GM23338 (cell line): Measurements from ENCODE around the gene FOXP1. TPM values are rescaled to one million over a fixed set of nuclear protein-coding genes. Genes with fewer than 3 reads are reported as not detected.

ENCODE experiments used
- ATAC-seq: fragments of 200-7000 bp; cut with Tn5 transposase; 3 replicates; pipeline ENCODE4 v1.9.1; 2020
- DNase-seq: peaks from one replicate; pipeline ENCODE4 v3.0.0-alpha.2; 2015; ENCODE audit warnings: low spot score
- H2AFZ ChIP-seq: fragments of 200-600 bp; sonication (generic); 2 replicates; pipeline ENCODE4 v1.8.0; 2016; ENCODE audit warnings: antibody characterized with exemption, mild to moderate bottlenecking, moderate library complexity
- H3F3A ChIP-seq: fragments of 200-600 bp; sonication (generic); replicated peaks from 2 replicates; pipeline ENCODE4 v1.8.0; 2017; ENCODE audit warnings: antibody characterized with exemption, mixed run types, low read depth
- H3K27ac ChIP-seq: fragments of 200-600 bp; sonication (generic); 2 replicates; pipeline ENCODE4 v1.6.1; 2016; ENCODE audit warnings: low read depth
- H3K27me3 ChIP-seq: fragments of 200-600 bp; sonication (generic); 2 replicates; pipeline ENCODE4 v1.8.0; 2016; ENCODE audit warnings: mild to moderate bottlenecking, mixed run types, moderate library complexity; ENCODE audit not compliant: insufficient read depth
- H3K36me3 ChIP-seq: fragments of 200-600 bp; sonication (generic); 2 replicates; pipeline ENCODE4 v1.8.0; 2016; ENCODE audit warnings: mild to moderate bottlenecking; ENCODE audit not compliant: insufficient read depth
- H3K4me1 ChIP-seq: fragments of 200-600 bp; sonication (generic); 2 replicates; pipeline ENCODE4 v1.8.0; 2016; ENCODE audit warnings: mild to moderate bottlenecking, moderate library complexity; ENCODE audit not compliant: insufficient read depth
- H3K4me2 ChIP-seq: fragments of 200-600 bp; sonication (generic); 2 replicates; pipeline ENCODE4 v1.7.1; 2017; ENCODE audit warnings: mixed run types
- H3K4me3 ChIP-seq: fragments of 200-600 bp; sonication (generic); 2 replicates; pipeline ENCODE4 v1.6.1; 2016; ENCODE audit warnings: mixed run types
- H3K79me2 ChIP-seq: fragments of 200-600 bp; sonication (generic); replicated peaks from 2 replicates; pipeline ENCODE4 v1.8.0; 2017; ENCODE audit warnings: mild to moderate bottlenecking; ENCODE audit not compliant: insufficient read depth
- H3K9me2 ChIP-seq: fragments of 200-600 bp; sonication (generic); 2 replicates; pipeline ENCODE4 v1.8.0; 2017; ENCODE audit not compliant: insufficient read depth
- H4K20me1 ChIP-seq: fragments of 200-600 bp; sonication (generic); replicated peaks from 2 replicates; pipeline ENCODE4 v1.8.0; 2017; ENCODE audit warnings: mild to moderate bottlenecking; ENCODE audit not compliant: insufficient read depth
- H3K27ac Mint-ChIP-seq: 2 replicates; pipeline ENCODE4 v1.8.0; 2020; ENCODE audit warnings: inconsistent platforms, mild to moderate bottlenecking, moderate library complexity, mixed read lengths
- H3K27me3 Mint-ChIP-seq: 3 replicates; pipeline ENCODE4 v1.8.0; 2022; ENCODE audit warnings: low read depth, mild to moderate bottlenecking, moderate library complexity, mixed read lengths, inconsistent platforms; ENCODE audit not compliant: insufficient read depth, poor library complexity
- H3K36me3 Mint-ChIP-seq: 3 replicates; pipeline ENCODE4 v1.8.0; 2021; ENCODE audit warnings: low read depth, mild to moderate bottlenecking, inconsistent platforms, moderate library complexity, mixed read lengths
- H3K4me1 Mint-ChIP-seq: 3 replicates; pipeline ENCODE4 v1.8.0; 2020; ENCODE audit warnings: mild to moderate bottlenecking, inconsistent platforms, mixed read lengths
- H3K4me3 Mint-ChIP-seq: 3 replicates; pipeline ENCODE4 v1.8.0; 2021; ENCODE audit warnings: moderate library complexity, mild to moderate bottlenecking, inconsistent platforms, mixed read lengths
- H3K9me3 Mint-ChIP-seq: 3 replicates; pipeline ENCODE4 v1.8.0; 2020; ENCODE audit warnings: moderate library complexity, mild to moderate bottlenecking, inconsistent platforms, mixed read lengths
- CREB1 ChIP-seq: fragments of 250-450 bp; sonication (Bioruptor Pico); IDR thresholded peaks from 2 replicates; pipeline ENCODE4 v1.5.0; 2020; ENCODE audit warnings: low read depth, mild to moderate bottlenecking, moderate library complexity
- ETS1 ChIP-seq: IDR thresholded peaks from 2 replicates; pipeline ENCODE4 v1.6.1; 2016; ENCODE audit warnings: antibody characterized with exemption
- EZH2 ChIP-seq: fragments of 200-600 bp; sonication (generic); IDR thresholded peaks from one replicate; pipeline ENCODE4 v1.8.0; 2017; ENCODE audit warnings: antibody characterized with exemption, mild to moderate bottlenecking, low read depth; ENCODE audit not compliant: unreplicated experiment
- EZH2phosphoT487 ChIP-seq: fragments of 200-600 bp; sonication (generic); IDR thresholded peaks from one replicate; pipeline ENCODE4 v1.8.1; 2018; ENCODE audit warnings: antibody characterized with exemption; ENCODE audit not compliant: unreplicated experiment
- JUNB ChIP-seq: IDR thresholded peaks from one replicate; pipeline ENCODE4 v1.6.1; 2016; ENCODE audit warnings: antibody characterized with exemption; ENCODE audit not compliant: unreplicated experiment
- NANOG ChIP-seq: IDR thresholded peaks from 2 replicates; pipeline ENCODE4 v1.6.1; 2016; ENCODE audit warnings: antibody characterized with exemption, borderline replicate concordance
- POLR2AphosphoS5 ChIP-seq: IDR thresholded peaks from 2 replicates; pipeline ENCODE4 v1.6.1; 2016; ENCODE audit warnings: antibody characterized with exemption, low read depth
- STAT1 ChIP-seq: IDR thresholded peaks from one replicate; pipeline ENCODE4 v1.6.1; 2016; ENCODE audit warnings: antibody characterized with exemption; ENCODE audit not compliant: unreplicated experiment
- ZNF114 ChIP-seq: fragments of 250-450 bp; sonication (Bioruptor Pico); IDR thresholded peaks from 2 replicates; pipeline ENCODE4 v1.5.0; 2020; ENCODE audit warnings: mild to moderate bottlenecking, moderate library complexity
- polyA plus RNA-seq: library from polyadenylated mRNA; unstranded; fragments of >200 nt; fragmentation: Nextera tagmentation; extraction: Ambion mirVana; gene quantifications from 2 replicates; pipeline ENCODE4 v1.2.1, GENCODE V29; 2016
- total RNA-seq: library from RNA; depleted of rRNA; stranded (reverse); fragments of >200 nt; shearing (Covaris generic); gene quantifications from 2 replicates; pipeline ENCODE4 v1.2.3, GENCODE V29; 2014
- TF ChIP-seq, protein P1 (sequence below): fragments of 250-450 bp; sonication (Bioruptor Pico); IDR thresholded peaks from 2 replicates; pipeline ENCODE4 v1.5.0; 2020; ENCODE audit warnings: mild to moderate bottlenecking, moderate library complexity
- TF ChIP-seq, protein P2 (sequence below): IDR thresholded peaks from one replicate; pipeline ENCODE4 v1.6.1; 2018; ENCODE audit warnings: antibody characterized with exemption; ENCODE audit not compliant: unreplicated experiment
- TF ChIP-seq, protein P3 (sequence below), 2 experiments: fragments of 200-600 bp in 1 of 2; sonication (generic) in 1 of 2; conservative IDR thresholded peaks; 2 replicates each; pipeline versions ENCODE4 v1.5.1 to v1.6.1; 2016 to 2017; ENCODE audit warnings: antibody characterized with exemption in 2 of 2, low read depth in 2 of 2, mild to moderate bottlenecking in 2 of 2, moderate library complexity in 1 of 2

Gene FOXP1
- total and polyA plus RNA-seq, 2 experiments from 2014 or later = 32.9 to 35.5 TPM

GRCh38 chr3:71258526-71258925 is 325.0 kb downstream of the FOXP1 start:
- Histone ChIP-seq H3K4me1 (0 out of 2 replicates have a peak, but pooled peaks cover 9% of the 10 kb centered on the region), H4K20me1 (no peaks in the 10 kb centered on the region), H3K4me3 (no peak overlapping the region), H3K27me3 (no peaks in the 10 kb centered on the region), H3K4me2 (no peak overlapping the region), H3K79me2 (0 out of 2 replicates have a peak, but pooled peaks cover 8% of the 10 kb centered on the region), H3F3A (no peaks in the 10 kb centered on the region), H2AFZ (no peak overlapping the region), H3K9me2 (no peaks in the 10 kb centered on the region), H3K36me3 (no peaks in the 10 kb centered on the region), H3K27ac (peak overlapping the region; percentile 67; the same call in 1 of the 2 replicates)
- Mint-ChIP-seq H3K27ac (peak overlapping the region; percentile 6; the same call in 1 of the 2 replicates), H3K4me3 (no peak overlapping the region), H3K36me3 (no peaks in the 10 kb centered on the region), H3K27me3 (peaks cover 2% of the 10 kb centered on the region), H3K9me3 (no peaks in the 10 kb centered on the region), H3K4me1 (peaks cover 31% of the 10 kb centered on the region)
- DNase-seq (no peak), ATAC-seq (no peak)
- TF ChIP-seq ETS1 (no peak), ZNF114 (no peak), JUNB (no peak), CREB1 (no peak), EZH2 (no peak), POLR2AphosphoS5 (no peak), NANOG (no peak), STAT1 (no peak), EZH2phosphoT487 (no peak)
- TF ChIP-seq, protein P1, sequence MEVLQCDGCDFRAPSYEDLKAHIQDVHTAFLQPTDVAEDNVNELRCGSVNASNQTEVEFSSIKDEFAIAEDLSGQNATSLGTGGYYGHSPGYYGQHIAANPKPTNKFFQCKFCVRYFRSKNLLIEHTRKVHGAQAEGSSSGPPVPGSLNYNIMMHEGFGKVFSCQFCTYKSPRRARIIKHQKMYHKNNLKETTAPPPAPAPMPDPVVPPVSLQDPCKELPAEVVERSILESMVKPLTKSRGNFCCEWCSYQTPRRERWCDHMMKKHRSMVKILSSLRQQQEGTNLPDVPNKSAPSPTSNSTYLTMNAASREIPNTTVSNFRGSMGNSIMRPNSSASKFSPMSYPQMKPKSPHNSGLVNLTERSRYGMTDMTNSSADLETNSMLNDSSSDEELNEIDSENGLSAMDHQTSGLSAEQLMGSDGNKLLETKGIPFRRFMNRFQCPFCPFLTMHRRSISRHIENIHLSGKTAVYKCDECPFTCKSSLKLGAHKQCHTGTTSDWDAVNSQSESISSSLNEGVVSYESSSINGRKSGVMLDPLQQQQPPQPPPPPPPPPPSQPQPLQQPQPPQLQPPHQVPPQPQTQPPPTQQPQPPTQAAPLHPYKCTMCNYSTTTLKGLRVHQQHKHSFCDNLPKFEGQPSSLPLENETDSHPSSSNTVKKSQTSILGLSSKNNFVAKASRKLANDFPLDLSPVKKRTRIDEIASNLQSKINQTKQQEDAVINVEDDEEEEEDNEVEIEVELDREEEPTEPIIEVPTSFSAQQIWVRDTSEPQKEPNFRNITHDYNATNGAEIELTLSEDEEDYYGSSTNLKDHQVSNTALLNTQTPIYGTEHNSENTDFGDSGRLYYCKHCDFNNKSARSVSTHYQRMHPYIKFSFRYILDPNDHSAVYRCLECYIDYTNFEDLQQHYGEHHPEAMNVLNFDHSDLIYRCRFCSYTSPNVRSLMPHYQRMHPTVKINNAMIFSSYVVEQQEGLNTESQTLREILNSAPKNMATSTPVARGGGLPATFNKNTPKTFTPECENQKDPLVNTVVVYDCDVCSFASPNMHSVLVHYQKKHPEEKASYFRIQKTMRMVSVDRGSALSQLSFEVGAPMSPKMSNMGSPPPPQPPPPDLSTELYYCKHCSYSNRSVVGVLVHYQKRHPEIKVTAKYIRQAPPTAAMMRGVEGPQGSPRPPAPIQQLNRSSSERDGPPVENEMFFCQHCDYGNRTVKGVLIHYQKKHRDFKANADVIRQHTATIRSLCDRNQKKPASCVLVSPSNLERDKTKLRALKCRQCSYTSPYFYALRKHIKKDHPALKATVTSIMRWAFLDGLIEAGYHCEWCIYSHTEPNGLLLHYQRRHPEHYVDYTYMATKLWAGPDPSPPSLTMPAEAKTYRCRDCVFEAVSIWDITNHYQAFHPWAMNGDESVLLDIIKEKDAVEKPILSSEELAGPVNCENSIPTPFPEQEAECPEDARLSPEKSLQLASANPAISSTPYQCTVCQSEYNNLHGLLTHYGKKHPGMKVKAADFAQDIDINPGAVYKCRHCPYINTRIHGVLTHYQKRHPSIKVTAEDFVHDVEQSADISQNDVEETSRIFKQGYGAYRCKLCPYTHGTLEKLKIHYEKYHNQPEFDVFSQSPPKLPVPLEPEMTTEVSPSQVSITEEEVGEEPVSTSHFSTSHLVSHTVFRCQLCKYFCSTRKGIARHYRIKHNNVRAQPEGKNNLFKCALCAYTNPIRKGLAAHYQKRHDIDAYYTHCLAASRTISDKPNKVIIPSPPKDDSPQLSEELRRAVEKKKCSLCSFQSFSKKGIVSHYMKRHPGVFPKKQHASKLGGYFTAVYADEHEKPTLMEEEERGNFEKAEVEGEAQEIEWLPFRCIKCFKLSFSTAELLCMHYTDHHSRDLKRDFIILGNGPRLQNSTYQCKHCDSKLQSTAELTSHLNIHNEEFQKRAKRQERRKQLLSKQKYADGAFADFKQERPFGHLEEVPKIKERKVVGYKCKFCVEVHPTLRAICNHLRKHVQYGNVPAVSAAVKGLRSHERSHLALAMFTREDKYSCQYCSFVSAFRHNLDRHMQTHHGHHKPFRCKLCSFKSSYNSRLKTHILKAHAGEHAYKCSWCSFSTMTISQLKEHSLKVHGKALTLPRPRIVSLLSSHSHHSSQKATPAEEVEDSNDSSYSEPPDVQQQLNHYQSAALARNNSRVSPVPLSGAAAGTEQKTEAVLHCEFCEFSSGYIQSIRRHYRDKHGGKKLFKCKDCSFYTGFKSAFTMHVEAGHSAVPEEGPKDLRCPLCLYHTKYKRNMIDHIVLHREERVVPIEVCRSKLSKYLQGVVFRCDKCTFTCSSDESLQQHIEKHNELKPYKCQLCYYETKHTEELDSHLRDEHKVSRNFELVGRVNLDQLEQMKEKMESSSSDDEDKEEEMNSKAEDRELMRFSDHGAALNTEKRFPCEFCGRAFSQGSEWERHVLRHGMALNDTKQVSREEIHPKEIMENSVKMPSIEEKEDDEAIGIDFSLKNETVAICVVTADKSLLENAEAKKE (CRISPR knock-in tag) = no peak
- TF ChIP-seq, protein P2, sequence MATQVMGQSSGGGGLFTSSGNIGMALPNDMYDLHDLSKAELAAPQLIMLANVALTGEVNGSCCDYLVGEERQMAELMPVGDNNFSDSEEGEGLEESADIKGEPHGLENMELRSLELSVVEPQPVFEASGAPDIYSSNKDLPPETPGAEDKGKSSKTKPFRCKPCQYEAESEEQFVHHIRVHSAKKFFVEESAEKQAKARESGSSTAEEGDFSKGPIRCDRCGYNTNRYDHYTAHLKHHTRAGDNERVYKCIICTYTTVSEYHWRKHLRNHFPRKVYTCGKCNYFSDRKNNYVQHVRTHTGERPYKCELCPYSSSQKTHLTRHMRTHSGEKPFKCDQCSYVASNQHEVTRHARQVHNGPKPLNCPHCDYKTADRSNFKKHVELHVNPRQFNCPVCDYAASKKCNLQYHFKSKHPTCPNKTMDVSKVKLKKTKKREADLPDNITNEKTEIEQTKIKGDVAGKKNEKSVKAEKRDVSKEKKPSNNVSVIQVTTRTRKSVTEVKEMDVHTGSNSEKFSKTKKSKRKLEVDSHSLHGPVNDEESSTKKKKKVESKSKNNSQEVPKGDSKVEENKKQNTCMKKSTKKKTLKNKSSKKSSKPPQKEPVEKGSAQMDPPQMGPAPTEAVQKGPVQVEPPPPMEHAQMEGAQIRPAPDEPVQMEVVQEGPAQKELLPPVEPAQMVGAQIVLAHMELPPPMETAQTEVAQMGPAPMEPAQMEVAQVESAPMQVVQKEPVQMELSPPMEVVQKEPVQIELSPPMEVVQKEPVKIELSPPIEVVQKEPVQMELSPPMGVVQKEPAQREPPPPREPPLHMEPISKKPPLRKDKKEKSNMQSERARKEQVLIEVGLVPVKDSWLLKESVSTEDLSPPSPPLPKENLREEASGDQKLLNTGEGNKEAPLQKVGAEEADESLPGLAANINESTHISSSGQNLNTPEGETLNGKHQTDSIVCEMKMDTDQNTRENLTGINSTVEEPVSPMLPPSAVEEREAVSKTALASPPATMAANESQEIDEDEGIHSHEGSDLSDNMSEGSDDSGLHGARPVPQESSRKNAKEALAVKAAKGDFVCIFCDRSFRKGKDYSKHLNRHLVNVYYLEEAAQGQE = no peak
- TF ChIP-seq, protein P3, sequence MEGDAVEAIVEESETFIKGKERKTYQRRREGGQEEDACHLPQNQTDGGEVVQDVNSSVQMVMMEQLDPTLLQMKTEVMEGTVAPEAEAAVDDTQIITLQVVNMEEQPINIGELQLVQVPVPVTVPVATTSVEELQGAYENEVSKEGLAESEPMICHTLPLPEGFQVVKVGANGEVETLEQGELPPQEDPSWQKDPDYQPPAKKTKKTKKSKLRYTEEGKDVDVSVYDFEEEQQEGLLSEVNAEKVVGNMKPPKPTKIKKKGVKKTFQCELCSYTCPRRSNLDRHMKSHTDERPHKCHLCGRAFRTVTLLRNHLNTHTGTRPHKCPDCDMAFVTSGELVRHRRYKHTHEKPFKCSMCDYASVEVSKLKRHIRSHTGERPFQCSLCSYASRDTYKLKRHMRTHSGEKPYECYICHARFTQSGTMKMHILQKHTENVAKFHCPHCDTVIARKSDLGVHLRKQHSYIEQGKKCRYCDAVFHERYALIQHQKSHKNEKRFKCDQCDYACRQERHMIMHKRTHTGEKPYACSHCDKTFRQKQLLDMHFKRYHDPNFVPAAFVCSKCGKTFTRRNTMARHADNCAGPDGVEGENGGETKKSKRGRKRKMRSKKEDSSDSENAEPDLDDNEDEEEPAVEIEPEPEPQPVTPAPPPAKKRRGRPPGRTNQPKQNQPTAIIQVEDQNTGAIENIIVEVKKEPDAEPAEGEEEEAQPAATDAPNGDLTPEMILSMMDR (conservative IDR thresholded peaks at IDR 0.05; ENCODE audit: low read depth in 2 of 2) = no peak
